CD8-positive, alpha-beta memory T cell (primary cell): ENCODE results near the gene ATG12. TPM values are rescaled to one million over a fixed set of nuclear protein-coding genes. Genes with fewer than 3 reads are reported as not detected.
"Not testable (repeated sequence)": the region's sequence is repeated elsewhere in the genome, so short reads cannot be mapped to it uniquely, and the experiment has no call there.

ENCODE experiments used
- CTCF ChIA-PET: fragments of 350-600 bp; sonication (Branson Sonifier 250); formaldehyde crosslinking; loops from one replicate; lab custom pipeline; 2021; ENCODE audit warnings: antibody characterized with exemption; lab: Charles Lee
- POLR2A ChIA-PET: fragments of 350-600 bp; sonication (Branson Sonifier 250); formaldehyde crosslinking; loops from one replicate; lab custom pipeline; 2021; ENCODE audit warnings: antibody characterized with exemption; lab: Charles Lee
- DNase-seq, 5 donors: peaks; one replicate each; pipeline versions ENCODE4 v3.0.0 to v3.0.0-alpha.2; 2020 to 2022; ENCODE audit warnings: mixed read lengths in 1 of 5
- H3K27ac ChIP-seq: one replicate; pipeline ENCODE4 v1.7.0; 2013; ENCODE audit warnings: low read depth, mild to moderate bottlenecking, low read length, moderate library complexity
- H3K27me3 ChIP-seq: 2 replicates; pipeline ENCODE4 v1.7.0; 2013; ENCODE audit warnings: low read length, mild to moderate bottlenecking; ENCODE audit not compliant: insufficient read depth, poor library complexity, severe bottlenecking
- H3K36me3 ChIP-seq: 2 replicates; pipeline ENCODE4 v1.7.0; 2013; ENCODE audit warnings: mild to moderate bottlenecking, low read length, moderate library complexity; ENCODE audit not compliant: insufficient read depth
- H3K4me1 ChIP-seq: 2 replicates; pipeline ENCODE4 v1.7.0; 2013; ENCODE audit warnings: mild to moderate bottlenecking, low read length, moderate library complexity; ENCODE audit not compliant: insufficient read depth
- H3K4me3 ChIP-seq: 2 replicates; pipeline ENCODE4 v1.7.0; 2013; ENCODE audit warnings: mild to moderate bottlenecking, low read length
- H3K9me3 ChIP-seq: 2 replicates; pipeline ENCODE4 v1.7.0; 2013; ENCODE audit warnings: mild to moderate bottlenecking, low read length
- H3K27ac Mint-ChIP-seq, 8 donors: one replicate each; pipeline ENCODE4 v1.8.0; 2020 to 2021; ENCODE audit warnings: mixed read lengths in 8 of 8, mild to moderate bottlenecking in 6 of 8, inconsistent platforms in 3 of 8, moderate library complexity in 3 of 8
- H3K27me3 Mint-ChIP-seq, 2 donors: one replicate each; pipeline ENCODE4 v1.8.0; 2020 to 2021; ENCODE audit warnings: mixed read lengths in 2 of 2, mild to moderate bottlenecking in 1 of 2, moderate library complexity in 1 of 2
- H3K36me3 Mint-ChIP-seq, 3 donors: one replicate each; pipeline ENCODE4 v1.8.0; 2020 to 2021; ENCODE audit warnings: mixed read lengths in 3 of 3, inconsistent platforms in 1 of 3, mild to moderate bottlenecking in 1 of 3
- H3K4me1 Mint-ChIP-seq, 3 donors: one replicate each; pipeline ENCODE4 v1.8.0; 2020 to 2021; ENCODE audit warnings: mixed read lengths in 3 of 3, inconsistent platforms in 1 of 3, mild to moderate bottlenecking in 1 of 3
- H3K4me3 Mint-ChIP-seq, 7 donors: one replicate each; pipeline ENCODE4 v1.8.0; 2020 to 2021; ENCODE audit warnings: mixed read lengths in 7 of 7, mild to moderate bottlenecking in 6 of 7, moderate library complexity in 4 of 7, inconsistent platforms in 2 of 7
- H3K9me3 Mint-ChIP-seq, 5 donors: one replicate each; pipeline ENCODE4 v1.8.0; 2020 to 2022; ENCODE audit warnings: mixed read lengths in 5 of 5, mild to moderate bottlenecking in 3 of 5, moderate library complexity in 2 of 5, inconsistent platforms in 1 of 5
- polyA plus RNA-seq: library from polyadenylated mRNA; unstranded; fragments of 300-500 nt; fragmentation: Illumina TruSeq; gene quantifications from one replicate; pipeline ENCODE4 v1.2.3, GENCODE V29; 2021
- total RNA-seq, 2 experiments: library from RNA; stranded (reverse); gene quantifications; one replicate each; pipeline ENCODE4 v1.2.3, GENCODE V29; 2021

Gene ATG12
- total and polyA plus RNA-seq, 3 experiments from 2014 or later, result 39.4 to 114 (median 44.6) TPM

GRCh38 chr5:115840873-115841272 lies 492 bp downstream of the ATG12 start:
- Mint-ChIP-seq H3K27ac (peak overlapping the region; percentile 97 to 100 (median 100)), H3K9me3 (no peaks in the 10 kb centered on the region), H3K4me1 (peaks cover 62 to 78% (median 74%) of the 10 kb centered on the region in 3 donors), H3K4me3 (peak overlapping the region; percentile 98 to 100 (median 99)), H3K27me3 (no peaks in the 10 kb centered on the region), H3K36me3 (peaks cover 0 to 32% (median 3%) of the 10 kb centered on the region in 3 donors)
- H3K36me3 ChIP-seq, result peaks cover 17% of the 10 kb centered on the region
- ChIA-PET POLR2A (interaction anchor here (0.6 to 1.7 kb wide), 7 partner anchors 33 to 297 kb away, joined by 3 to 7 read pairs (median 4); partner anchors contain the start of genes COMMD10 and TMED7), CTCF (interaction anchor here (0.8 to 2.5 kb wide), 3 partner anchors 9 to 216 kb away, joined by 3 to 12 read pairs (median 4); partner anchors contain the start of gene TMED7)
- H3K9me3 ChIP-seq, result no peaks in the 10 kb centered on the region
- no peak for DNase-seq
- peak overlapping the region; percentile 95 for H3K4me3 ChIP-seq
- H3K27ac ChIP-seq, result peak overlapping the region; percentile 94
- H3K27me3 ChIP-seq, result no peaks in the 10 kb centered on the region
- H3K4me1 ChIP-seq, result peaks cover 39% of the 10 kb centered on the region

- POLR2A ChIA-PET, result no interaction called here
- Mint-ChIP-seq H3K27ac (peak overlapping the region; percentile 52 to 97 (median 91)), H3K27me3 (no peaks in the 10 kb centered on the region)
These were observed 2.4 kb downstream of the ATG12 start for GRCh38 chr5:115838885-115839518.

GRCh38 chr5:115835481-115835880 lies 5.9 kb downstream of the ATG12 start:
- no peak overlapping the region for H3K4me3 ChIP-seq
- CTCF ChIA-PET, result no interaction called here
- Mint-ChIP-seq H3K4me1 (peaks cover 42 to 58% (median 53%) of the 10 kb centered on the region in 3 donors), H3K4me3 (no peak overlapping the region), H3K36me3 (peaks cover 0 to 69% (median 14%) of the 10 kb centered on the region in 3 donors), H3K9me3 (no peaks in the 10 kb centered on the region), H3K27ac (peak overlapping the region in 2 of 8 donors; percentile 20 to 86), H3K27me3 (no peaks in the 10 kb centered on the region)
- H3K4me1 ChIP-seq, result peaks cover 26% of the 10 kb centered on the region
- H3K27me3 ChIP-seq, result no peaks in the 10 kb centered on the region
- H3K36me3 ChIP-seq, result peaks cover 44% of the 10 kb centered on the region
- POLR2A ChIA-PET, result no interaction called here
- no peak overlapping the region for H3K27ac ChIP-seq
- DNase-seq, result no peak
- H3K9me3 ChIP-seq, result no peaks in the 10 kb centered on the region

More at GRCh38 chr5:115838885-115839518, 2.4 kb downstream of the ATG12 start:
- Mint-ChIP-seq H3K4me3 (peak overlapping the region; percentile 98 to 100 (median 99)), H3K9me3 (no peaks in the 10 kb centered on the region), H3K36me3 (peaks cover 0 to 51% (median 7%) of the 10 kb centered on the region in 3 donors), H3K4me1 (peaks cover 58 to 68% (median 67%) of the 10 kb centered on the region in 3 donors)
- H3K27me3 ChIP-seq, result no peaks in the 10 kb centered on the region
- H3K9me3 ChIP-seq, result no peaks in the 10 kb centered on the region
- DNase-seq, result peak in 4 of 5 donors; percentile 34 to 67 (median 63)
- CTCF ChIA-PET, result interaction anchor here (0.7 to 2.5 kb wide), 8 partner anchors 9 to 536 kb away, joined by 3 to 12 read pairs (median 3); no protein-coding TSS in a partner anchor
- peaks cover 29% of the 10 kb centered on the region for H3K36me3 ChIP-seq
- H3K27ac ChIP-seq, result no peak overlapping the region
- peaks cover 39% of the 10 kb centered on the region for H3K4me1 ChIP-seq
- H3K4me3 ChIP-seq, result peak overlapping the region; percentile 22

GRCh38 chr5:115831163-115831768 lies 10.1 kb downstream of the ATG12 start:
- no peak overlapping the region for H3K4me3 ChIP-seq
- H3K36me3 Mint-ChIP-seq, result peaks cover 5 to 72% (median 24%) of the 10 kb centered on the region in 3 donors
- H3K27me3 Mint-ChIP-seq, result no peaks in the 10 kb centered on the region
- H3K4me1 ChIP-seq, result no peaks in the 10 kb centered on the region
- H3K4me3 Mint-ChIP-seq, result no peak overlapping the region
- peaks cover 11 to 26% (median 18%) of the 10 kb centered on the region in 3 donors for H3K4me1 Mint-ChIP-seq
- DNase-seq, result peak in 3 of 5 donors; percentile 4 to 33 (median 24)
- H3K36me3 ChIP-seq, result peaks cover 35% of the 10 kb centered on the region
- no peaks in the 10 kb centered on the region for H3K9me3 ChIP-seq
- ChIA-PET CTCF (interaction anchor here (0.7 to 1.4 kb wide), 2 partner anchors 10 to 196 kb away, joined by 3 to 4 read pairs; partner anchors contain the start of genes AP3S1 and ATG12), POLR2A (no interaction called here)
- H3K27ac Mint-ChIP-seq, result peak overlapping the region in 7 of 8 donors; percentile 2 to 78 (median 12)
- no peaks in the 10 kb centered on the region for H3K27me3 ChIP-seq
- H3K27ac ChIP-seq, result no peak overlapping the region
- H3K9me3 Mint-ChIP-seq, result peaks cover 0 to 1% (median 0%) of the 10 kb centered on the region in 5 donors

- Histone ChIP-seq H3K36me3 (peaks cover 22% of the 10 kb centered on the region), H3K4me3 (no peak overlapping the region), H3K27me3 (no peaks in the 10 kb centered on the region), H3K4me1 (no peaks in the 10 kb centered on the region), H3K27ac (no peak overlapping the region), H3K9me3 (no peaks in the 10 kb centered on the region)
- POLR2A ChIA-PET, result no interaction called here
- Mint-ChIP-seq H3K27me3 (peaks cover 0 to 2% of the 10 kb centered on the region in 2 donors), H3K9me3 (peaks cover 0 to 8% (median 5%) of the 10 kb centered on the region in 5 donors), H3K36me3 (peaks cover 5 to 59% (median 20%) of the 10 kb centered on the region in 3 donors), H3K27ac (no peak overlapping the region), H3K4me1 (peaks cover 3 to 18% (median 14%) of the 10 kb centered on the region in 3 donors), H3K4me3 (no peak overlapping the region)
- DNase-seq, result no peak
- CTCF ChIA-PET, result interaction anchor here (1.2 kb wide), 1 partner anchor 9 kb away, joined by 3 read pairs; no protein-coding TSS in a partner anchor
These were observed 11.5 kb downstream of the ATG12 start for GRCh38 chr5:115829913-115830312.

- CTCF ChIA-PET, result no interaction called here
- no peak overlapping the region for H3K4me3 Mint-ChIP-seq
These were observed 15.4 kb downstream of the ATG12 start for GRCh38 chr5:115825948-115826347.

GRCh38 chr5:115824983-115825382 lies 16.4 kb downstream of the ATG12 start:
- H3K4me3 Mint-ChIP-seq, CTCF ChIA-PET, H3K27me3 ChIP-seq, H3K9me3 ChIP-seq, H3K36me3 ChIP-seq, H3K4me1 Mint-ChIP-seq, POLR2A ChIA-PET, H3K4me3 ChIP-seq, DNase-seq, H3K4me1 ChIP-seq, H3K27ac ChIP-seq, H3K27ac Mint-ChIP-seq: not testable (repeated sequence)
- peaks cover 0 to 21% (median 10%) of the 10 kb centered on the region in 5 donors for H3K9me3 Mint-ChIP-seq
- H3K36me3 Mint-ChIP-seq, result peaks cover 5 to 21% (median 12%) of the 10 kb centered on the region in 3 donors
- peaks cover 12 to 19% of the 10 kb centered on the region in 2 donors for H3K27me3 Mint-ChIP-seq

More at GRCh38 chr5:115825948-115826347, 15.4 kb downstream of the ATG12 start:
- POLR2A ChIA-PET, result no interaction called here
- no peak overlapping the region for H3K27ac Mint-ChIP-seq
- H3K36me3 Mint-ChIP-seq, result peaks cover 5 to 25% (median 12%) of the 10 kb centered on the region in 3 donors
- DNase-seq, result no peak
- H3K27me3 Mint-ChIP-seq, result peaks cover 8 to 9% of the 10 kb centered on the region in 2 donors
- no peak overlapping the region for H3K4me3 ChIP-seq
- peaks cover 0 to under 1% (median under 1%) of the 10 kb centered on the region in 3 donors for H3K4me1 Mint-ChIP-seq
- no peaks in the 10 kb centered on the region for H3K27me3 ChIP-seq
- no peak overlapping the region for H3K27ac ChIP-seq
- H3K36me3 ChIP-seq, result peaks cover 8% of the 10 kb centered on the region
- no peaks in the 10 kb centered on the region for H3K4me1 ChIP-seq
- H3K9me3 Mint-ChIP-seq, result peaks cover 0 to 21% (median 10%) of the 10 kb centered on the region in 5 donors
- no peaks in the 10 kb centered on the region for H3K9me3 ChIP-seq
